Measurements from ENCODE around the gene SLBP.

Gene SLBP

GRCh38 chr4:1691737-1692373, 20.3 kb downstream of the SLBP start:
- Histone ChIP-seq H3K79me2 (ENCODE audit: low read length) (peaks cover 12% of the 10 kb centered on the region; the same call in 1 of the 2 replicates), H3K4me2 (ENCODE audit: low read length) (no peak overlapping the region), H3K9me3 (ENCODE audit: insufficient read depth, low read length) (no peaks in the 10 kb centered on the region), H3K27me3 (ENCODE audit: low read depth, low read length) (no peaks in the 10 kb centered on the region), H2AFZ (ENCODE audit: low read depth, low read length) (no peak overlapping the region), H3K27ac (ENCODE audit: low read length) (no peak overlapping the region), H3K4me3 (ENCODE audit: low read length) (no peak overlapping the region), H3K9ac (ENCODE audit: low read length) (no peak overlapping the region), H3K4me1 (ENCODE audit: low read length) (no peaks in the 10 kb centered on the region), H3K36me3 (replicated peaks; ENCODE audit: low read depth, low read length) (peaks cover 53% of the 10 kb centered on the region), H4K20me1 (ENCODE audit: insufficient read depth, low read length) (peaks cover 38% of the 10 kb centered on the region)
- no peak for TF ChIP-seq CTCF (IDR thresholded peaks at IDR 0.05; ENCODE audit: low read depth, low read length)
- no peak for TF ChIP-seq EZH2phosphoT487 (IDR thresholded peaks at IDR 0.05; ENCODE audit: low read depth)

GRCh38 chr4:1690698-1691097, 21.4 kb downstream of the SLBP start:
- no peaks in the 10 kb centered on the region for H3K27me3 ChIP-seq (ENCODE audit: low read depth, low read length)
- 0 out of 2 replicates have a peak, but pooled peaks cover 5% of the 10 kb centered on the region for H3K79me2 ChIP-seq (ENCODE audit: low read length)
- H3K4me2 ChIP-seq (ENCODE audit: low read length), result no peak overlapping the region
- peaks cover 32% of the 10 kb centered on the region for H4K20me1 ChIP-seq (ENCODE audit: insufficient read depth, low read length)
- no peak overlapping the region for H3K4me3 ChIP-seq (ENCODE audit: low read length)
- no peak overlapping the region for H2AFZ ChIP-seq (ENCODE audit: low read depth, low read length)
- no peaks in the 10 kb centered on the region for H3K4me1 ChIP-seq (ENCODE audit: low read length)
- TF ChIP-seq CTCF (IDR thresholded peaks at IDR 0.05; ENCODE audit: low read depth, low read length), result no peak
- no peak for TF ChIP-seq EZH2phosphoT487 (IDR thresholded peaks at IDR 0.05; ENCODE audit: low read depth)
- H3K36me3 ChIP-seq (replicated peaks; ENCODE audit: low read depth, low read length), result peaks cover 47% of the 10 kb centered on the region
- no peak overlapping the region for H3K9ac ChIP-seq (ENCODE audit: low read length)
- H3K9me3 ChIP-seq (ENCODE audit: insufficient read depth, low read length), result no peaks in the 10 kb centered on the region
- no peak overlapping the region for H3K27ac ChIP-seq (ENCODE audit: low read length)

GRCh38 chr4:1686440-1687036, 25.6 kb downstream of the SLBP start:
- TF ChIP-seq CTCF (IDR thresholded peaks at IDR 0.05; ENCODE audit: low read depth, low read length) (no peak), EZH2phosphoT487 (IDR thresholded peaks at IDR 0.05; ENCODE audit: low read depth) (no peak)
- no peak overlapping the region for H3K4me3 ChIP-seq (ENCODE audit: low read length)
- H3K79me2 ChIP-seq (ENCODE audit: low read length), result no peaks in the 10 kb centered on the region
- peaks cover 5% of the 10 kb centered on the region; the same call in 1 of the 2 replicates for H4K20me1 ChIP-seq (ENCODE audit: insufficient read depth, low read length)
- no peak overlapping the region for H3K4me2 ChIP-seq (ENCODE audit: low read length)
- peaks cover 16% of the 10 kb centered on the region for H3K36me3 ChIP-seq (replicated peaks; ENCODE audit: low read depth, low read length)
- no peak overlapping the region for H3K9ac ChIP-seq (ENCODE audit: low read length)
- H3K27me3 ChIP-seq (ENCODE audit: low read depth, low read length), result no peaks in the 10 kb centered on the region
- no peak overlapping the region for H3K27ac ChIP-seq (ENCODE audit: low read length)
- peaks cover 7% of the 10 kb centered on the region for H3K4me1 ChIP-seq (ENCODE audit: low read length)
- H2AFZ ChIP-seq (ENCODE audit: low read depth, low read length), result no peak overlapping the region
- H3K9me3 ChIP-seq (ENCODE audit: insufficient read depth, low read length), result no peaks in the 10 kb centered on the region

DNA sequence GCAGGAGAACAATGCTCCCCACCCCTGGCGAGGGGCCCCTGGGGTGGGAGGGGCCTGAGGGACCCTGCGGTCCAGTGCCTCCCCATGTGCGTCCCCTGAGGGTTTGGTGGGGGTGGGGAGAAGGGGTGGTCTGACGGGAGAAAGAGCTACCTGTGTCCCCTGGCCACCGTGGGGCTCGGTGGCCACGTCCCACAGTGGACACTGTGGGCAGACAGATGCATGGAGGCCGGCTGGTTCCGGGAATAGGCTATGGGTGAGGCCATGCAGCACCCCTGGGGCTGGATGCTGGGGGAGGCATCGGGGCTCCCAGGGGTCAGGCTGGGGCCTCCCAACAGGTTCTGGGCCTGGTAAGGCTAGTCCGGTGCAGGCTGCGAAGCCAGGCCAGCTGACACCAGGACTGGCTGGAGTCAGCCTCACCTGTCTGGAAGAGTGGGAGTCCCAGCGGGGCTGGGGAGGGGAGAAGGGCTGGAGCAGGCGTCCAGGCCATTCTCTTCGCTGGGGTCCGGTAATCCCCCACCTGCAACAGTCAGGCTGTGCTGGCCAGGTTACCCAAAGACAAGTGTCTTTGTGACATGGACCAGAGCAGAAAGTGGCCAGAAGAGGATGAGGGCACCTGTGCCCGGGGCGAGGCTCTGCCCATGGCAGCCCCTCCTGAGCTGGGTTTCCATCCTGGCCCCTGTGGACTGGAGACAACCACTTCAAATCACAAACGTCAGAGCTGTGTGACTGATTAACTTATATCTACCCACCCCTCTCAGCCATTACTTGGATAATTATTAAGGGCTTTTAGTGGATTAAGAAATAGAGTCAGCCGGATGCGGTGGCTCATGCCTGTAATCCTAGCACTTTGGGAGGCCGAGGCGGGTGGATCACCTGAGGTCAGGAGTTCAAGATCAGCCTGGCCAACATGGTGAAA, 26.6 kb downstream of the SLBP start:
- no peak overlapping the region for H2AFZ ChIP-seq (ENCODE audit: low read depth, low read length)
- no peaks in the 10 kb centered on the region for H3K79me2 ChIP-seq (ENCODE audit: low read length)
- H4K20me1 ChIP-seq (ENCODE audit: insufficient read depth, low read length), result no peaks in the 10 kb centered on the region
- H3K9me3 ChIP-seq (ENCODE audit: insufficient read depth, low read length), result no peaks in the 10 kb centered on the region
- no peaks in the 10 kb centered on the region for H3K27me3 ChIP-seq (ENCODE audit: low read depth, low read length)
- TF ChIP-seq CTCF (IDR thresholded peaks at IDR 0.05; ENCODE audit: low read depth, low read length) (no peak), EZH2phosphoT487 (IDR thresholded peaks at IDR 0.05; ENCODE audit: low read depth) (no peak)
- no peak overlapping the region for H3K27ac ChIP-seq (ENCODE audit: low read length)
- peak overlapping the region; percentile 90 for H3K4me2 ChIP-seq (ENCODE audit: low read length)
- H3K36me3 ChIP-seq (replicated peaks; ENCODE audit: low read depth, low read length), result peaks cover 5% of the 10 kb centered on the region
- H3K9ac ChIP-seq (ENCODE audit: low read length), result peak overlapping the region; percentile 61
- peak overlapping the region; percentile 87 for H3K4me3 ChIP-seq (ENCODE audit: low read length)
- H3K4me1 ChIP-seq (ENCODE audit: low read length), result peaks cover 7% of the 10 kb centered on the region

Measured in OCI-LY3 (cell line).